Prostate gland (tissue), 2 donors: ENCODE measurements around the gene ZSCAN5A. TPM values are rescaled to one million over a fixed set of nuclear protein-coding genes. Genes with fewer than 3 reads are reported as not detected.

Experiments used
- DNase-seq: peaks from one replicate; pipeline ENCODE4 v3.0.0-alpha.2; 2019; ENCODE audit warnings: low spot score
- H3K27ac ChIP-seq, 2 donors: fragments of 200-600 bp; sonication (generic); 2 replicates each; pipeline ENCODE4 v1.5.1; 2017 to 2019
- H3K27me3 ChIP-seq: fragments of 200-600 bp; sonication (generic); replicated peaks from 2 replicates; pipeline ENCODE4 v1.5.1; 2019; ENCODE audit not compliant: insufficient read depth
- H3K36me3 ChIP-seq, 2 donors: fragments of 200-600 bp; sonication (generic); 1 replicate in 1 of 2; 2 replicates in 1 of 2; pipeline versions ENCODE4 v1.5.1 to v1.8.1; 2017 to 2019
- H3K4me1 ChIP-seq: fragments of 200-600 bp; sonication (generic); replicated peaks from 2 replicates; pipeline ENCODE4 v1.5.1; 2019
- H3K4me3 ChIP-seq, 2 donors: fragments of 200-600 bp; sonication (generic); 2 replicates each; pipeline ENCODE4 v1.5.1; 2017 to 2019
- H3K9me3 ChIP-seq: fragments of 200-600 bp; sonication (generic); 2 replicates; pipeline ENCODE4 v1.5.1; 2017
- CTCF ChIP-seq, 4 experiments: fragments of 200-600 bp in 2 of 4; fragments of 450-650 bp in 2 of 4; sonication (generic) in 2 of 4; IDR thresholded peaks; 1 replicate in 3 of 4; 2 replicates in 1 of 4; pipeline ENCODE4 v1.5.1; 2016 to 2019; ENCODE audit warnings: antibody characterized with exemption in 4 of 4, mild to moderate bottlenecking in 2 of 4, moderate library complexity in 2 of 4
- POLR2A ChIP-seq: fragments of 450-650 bp; IDR thresholded peaks from one replicate; pipeline ENCODE4 v1.6.1; 2016; ENCODE audit warnings: antibody characterized with exemption, mild to moderate bottlenecking
- POLR2AphosphoS5 ChIP-seq: sonication (generic); formaldehyde crosslinking; IDR thresholded peaks from one replicate; pipeline ENCODE4 v1.6.1; 2017; ENCODE audit warnings: antibody characterized with exemption
- WGBS: methylation state at CpG from one replicate; pipeline ENCODE4 v1.1.5; 2018; 5-methylcytosine and 5-hydroxymethylcytosine counted together
- intact Hi-C: fragments of 100-400 bp; cut with DNase I; formaldehyde crosslinking; loops from one replicate; pipeline ENCODE4 v1.14.2; 2022
- small RNA-seq, 2 donors: library from RNA; depleted of rRNA; stranded (forward); fragments of <200 nt; gene quantifications; one replicate each; pipeline ENCODE3, GENCODE V24; 2016
- total RNA-seq, 2 donors: library from RNA; depleted of rRNA; stranded (reverse); fragments of >200 nt; gene quantifications; one replicate each; pipeline ENCODE4 v1.1.0, GENCODE V29; 2016

ZSCAN5A gene
- total RNA-seq, 2 donors from 2014 or later = 13.3 to 21.9 TPM

- Histone ChIP-seq H3K36me3 (no peaks in the 10 kb centered on the region), H3K27ac (no peak overlapping the region), H3K9me3 (no peaks in the 10 kb centered on the region), H3K4me3 (no peak overlapping the region), H3K27me3 (peaks cover 3% of the 10 kb centered on the region), H3K4me1 (no peaks in the 10 kb centered on the region)
- TF ChIP-seq POLR2AphosphoS5 = no peak
- no peak for TF ChIP-seq CTCF (IDR thresholded peaks at IDR 0.05)
- TF ChIP-seq POLR2A = no peak
- DNase-seq = no peak
- WGBS = 32% methylated on average over 11 of the region's 11 CpGs
- intact Hi-C loops = no loop called here
Observed at GRCh38 chr19:56174550-56174949, 140.1 kb downstream of the ZSCAN5A start.

GRCh38 chr19:56174086-56174485 lies 140.6 kb downstream of the ZSCAN5A start:
- Histone ChIP-seq H3K27me3 (peaks cover 3% of the 10 kb centered on the region), H3K9me3 (no peaks in the 10 kb centered on the region), H3K36me3 (no peaks in the 10 kb centered on the region), H3K27ac (no peak overlapping the region), H3K4me1 (no peaks in the 10 kb centered on the region), H3K4me3 (no peak overlapping the region)
- WGBS = 15% methylated on average over 9 of the region's 9 CpGs
- intact Hi-C loops = no loop called here
- DNase-seq = no peak
- TF ChIP-seq POLR2AphosphoS5 = no peak
- TF ChIP-seq CTCF (IDR thresholded peaks at IDR 0.05) = no peak
- no peak for TF ChIP-seq POLR2A

Small RNA genes lying within 50 kb of the gene (small RNA-seq; reads per million reads assigned to genes)
- 0 reads per million in 2 donors for gene RF00019

Other genes starting within 250 kb of the ZSCAN5A start
- gene ZNF787, start 193.5 kb downstream of the ZSCAN5A start, total RNA-seq = 10 to 100 TPM; 28.2 to 47.5 TPM
- gene ZNF444, start 173.6 kb downstream of the ZSCAN5A start, total RNA-seq = 100 to 1,000 TPM in 1 of 2 donors, 10 to 100 TPM in 1; 62.0 to 105 TPM
- not detected for gene GALP, start 138.8 kb downstream of the ZSCAN5A start, total RNA-seq
- gene ZSCAN5B, start 117.1 kb downstream of the ZSCAN5A start, total RNA-seq = 1 to 10 TPM in 1 of 2 donors, not detected in 1; 1.9 TPM
- not detected for gene ZSCAN5C, start 112.6 kb downstream of the ZSCAN5A start, total RNA-seq
- gene EDDM13, start 42.1 kb downstream of the ZSCAN5A start, total RNA-seq = not detected
- gene ZNF582, start 78.7 kb upstream of the ZSCAN5A start, total RNA-seq = 10 to 100 TPM in 1 of 2 donors, 1 to 10 TPM in 1; 6.4 to 12.4 TPM
- 1 to 10 TPM; 3.6 to 5.2 TPM for gene ZNF583, start 89.5 kb upstream of the ZSCAN5A start, total RNA-seq
- 1 to 10 TPM; 5.5 to 7.6 TPM for gene ZNF667, start 162.5 kb upstream of the ZSCAN5A start, total RNA-seq
- gene ZNF471, start 193.0 kb upstream of the ZSCAN5A start, total RNA-seq = 1 to 10 TPM; 4.9 to 8.8 TPM
- 10 to 100 TPM in 1 of 2 donors, 1 to 10 TPM in 1; 3.7 to 17.8 TPM for gene ZFP28, start 224.1 kb upstream of the ZSCAN5A start, total RNA-seq